Hepatocyte (in vitro differentiated cells): ENCODE measurements around the gene ERC2.

ENCODE experiments used
- EZH2phosphoT487 ChIP-seq: fragments of 200-600 bp; sonication (generic); IDR thresholded peaks from one replicate; pipeline ENCODE4 v1.6.1; 2018; ENCODE audit warnings: antibody characterized with exemption, mild to moderate bottlenecking, low read depth, moderate library complexity; ENCODE audit not compliant: unreplicated experiment, severe bottlenecking
- TF ChIP-seq, protein P1 (sequence below): fragments of 200-600 bp; sonication (generic); IDR thresholded peaks from 2 replicates; pipeline ENCODE4 v1.5.1; 2016; ENCODE audit warnings: antibody characterized with exemption, mild to moderate bottlenecking; ENCODE audit not compliant: poor library complexity

DNA sequence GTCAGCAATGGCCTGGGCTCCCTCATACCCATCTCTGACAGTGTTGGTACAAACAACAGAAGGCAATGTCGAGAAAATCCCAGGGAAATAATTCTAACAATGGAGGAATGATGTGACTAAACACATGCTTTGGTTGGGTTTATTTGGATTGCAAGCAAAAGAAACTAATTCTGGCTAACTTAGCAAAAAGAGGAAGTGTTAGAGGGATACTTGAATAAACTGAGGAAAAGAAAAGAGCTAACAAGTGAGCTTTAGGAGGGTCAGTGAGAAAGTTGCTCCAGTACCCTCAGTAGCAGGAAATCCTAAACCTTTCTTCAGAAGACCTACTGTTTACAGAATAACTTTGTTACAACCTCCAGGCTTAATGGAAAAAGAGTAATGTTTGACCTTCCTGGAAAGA lies 716.5 kb downstream of the ERC2 start:
- TF ChIP-seq, protein P1, sequence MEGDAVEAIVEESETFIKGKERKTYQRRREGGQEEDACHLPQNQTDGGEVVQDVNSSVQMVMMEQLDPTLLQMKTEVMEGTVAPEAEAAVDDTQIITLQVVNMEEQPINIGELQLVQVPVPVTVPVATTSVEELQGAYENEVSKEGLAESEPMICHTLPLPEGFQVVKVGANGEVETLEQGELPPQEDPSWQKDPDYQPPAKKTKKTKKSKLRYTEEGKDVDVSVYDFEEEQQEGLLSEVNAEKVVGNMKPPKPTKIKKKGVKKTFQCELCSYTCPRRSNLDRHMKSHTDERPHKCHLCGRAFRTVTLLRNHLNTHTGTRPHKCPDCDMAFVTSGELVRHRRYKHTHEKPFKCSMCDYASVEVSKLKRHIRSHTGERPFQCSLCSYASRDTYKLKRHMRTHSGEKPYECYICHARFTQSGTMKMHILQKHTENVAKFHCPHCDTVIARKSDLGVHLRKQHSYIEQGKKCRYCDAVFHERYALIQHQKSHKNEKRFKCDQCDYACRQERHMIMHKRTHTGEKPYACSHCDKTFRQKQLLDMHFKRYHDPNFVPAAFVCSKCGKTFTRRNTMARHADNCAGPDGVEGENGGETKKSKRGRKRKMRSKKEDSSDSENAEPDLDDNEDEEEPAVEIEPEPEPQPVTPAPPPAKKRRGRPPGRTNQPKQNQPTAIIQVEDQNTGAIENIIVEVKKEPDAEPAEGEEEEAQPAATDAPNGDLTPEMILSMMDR: no peak
- TF ChIP-seq EZH2phosphoT487: no peak
